Natural killer cell treated with Interleukin-12 subunit alpha and Interleukin-12 subunit beta and Interleukin-15 and Interleukin-18, amount 100 ng/mL, for 72 hours (primary cell): ENCODE data around the gene USH1C. TPM values are rescaled to one million over a fixed set of nuclear protein-coding genes. Genes with fewer than 3 reads are reported as not detected.

Source experiments
- total RNA-seq, 2 donors: library from RNA; stranded (reverse); gene quantifications; one replicate each; pipeline ENCODE4 v1.2.3, GENCODE V29; 2022

Gene USH1C
- total RNA-seq, 2 donors from 2014 or later = not detected

Other genes with a start within 250 kb of the USH1C start
- gene NCR3LG1, start 192.6 kb downstream of the USH1C start, total RNA-seq = 1 to 10 TPM in 1 of 2 donors, under 1 TPM in 1; 0.70 to 1.4 TPM
- under 1 TPM in 1 of 2 donors, not detected in 1; 0.75 TPM for gene KCNJ11, start 155.8 kb downstream of the USH1C start, total RNA-seq
- gene ABCC8, start 67.6 kb downstream of the USH1C start, total RNA-seq = not detected
- not detected for gene OTOG, start 2.8 kb upstream of the USH1C start, total RNA-seq
- not detected for gene MYOD1, start 175.2 kb upstream of the USH1C start, total RNA-seq
- not detected for gene KCNC1, start 190.4 kb upstream of the USH1C start, total RNA-seq